Stomach (tissue), 9 donors: ENCODE data around the gene ARF1. TPM values are rescaled to one million over a fixed set of nuclear protein-coding genes. Genes with fewer than 3 reads are reported as not detected.
A peak's percentile ranks its signal among the peaks of the same experiment; 100 is the strongest.

Experiments
- DNase-seq, 2 donors: peaks; one replicate each; pipeline versions ENCODE4 v3.0.0 to v3.0.0-alpha.2; 2013 to 2019
- H3K27ac ChIP-seq, 5 donors: fragments of 200-600 bp in 4 of 5; sonication (generic) in 4 of 5; one replicate each; pipeline ENCODE4 v1.5.1; 2013 to 2019; ENCODE audit warnings: mild to moderate bottlenecking in 1 of 5, moderate library complexity in 1 of 5
- H3K27me3 ChIP-seq, 3 donors: fragments of 200-600 bp; sonication (generic); one replicate each; pipeline ENCODE4 v1.5.1; 2017 to 2019; ENCODE audit warnings: mixed run types in 1 of 3
- H3K36me3 ChIP-seq, 4 donors: fragments of 200-600 bp; sonication (generic); 1 replicate in 3 of 4; 2 replicates in 1 of 4; pipeline ENCODE4 v1.5.1; 2016 to 2019
- H3K4me1 ChIP-seq, 4 donors: fragments of 200-600 bp; sonication (generic); one replicate each; pipeline ENCODE4 v1.5.1; 2016 to 2019
- H3K4me3 ChIP-seq, 4 donors: fragments of 200-600 bp; sonication (generic) in 3 of 4; one replicate each; pipeline ENCODE4 v1.5.1; 2016 to 2019; ENCODE audit warnings: mild to moderate bottlenecking in 1 of 4
- H3K9me3 ChIP-seq, 4 donors: fragments of 200-600 bp; sonication (generic); one replicate each; pipeline ENCODE4 v1.5.1; 2016 to 2019
- EP300 ChIP-seq: sonication (generic); formaldehyde crosslinking; IDR thresholded peaks from one replicate; pipeline ENCODE4 v1.6.1; 2017; ENCODE audit warnings: antibody characterized with exemption
- POLR2A ChIP-seq, 4 donors: fragments of 450-650 bp; IDR thresholded peaks; one replicate each; pipeline ENCODE4 v1.6.1; 2016; ENCODE audit warnings: antibody characterized with exemption in 4 of 4, control low read depth in 2 of 4, mild to moderate bottlenecking in 1 of 4, moderate library complexity in 1 of 4
- POLR2AphosphoS5 ChIP-seq, 3 donors: sonication (generic); formaldehyde crosslinking; IDR thresholded peaks; one replicate each; pipeline ENCODE4 v1.6.1; 2016; ENCODE audit warnings: antibody characterized with exemption in 3 of 3
- WGBS, 5 donors: extraction: QIAGEN DNeasy Blood & Tissue Kit in 3 of 5; methylation state at CpG; one replicate each; pipeline versions ENCODE4 v1.1.5 to v1.1.7; 2013 to 2018; 5-methylcytosine and 5-hydroxymethylcytosine counted together
- intact Hi-C: fragments of 100-400 bp; cut with DNase I; formaldehyde crosslinking; loops from one replicate; pipeline ENCODE4 v1.15.1; 2023; ENCODE audit warnings: low total_unique reads
- polyA plus RNA-seq, 3 donors: library from polyadenylated mRNA; stranded (reverse); fragments of 200-250 nt; gene quantifications; one replicate each; pipeline ENCODE4 v1.2.3, GENCODE V29; 2013
- total RNA-seq, 5 donors: library from RNA; depleted of rRNA; stranded (reverse); fragments of >200 nt; gene quantifications; one replicate each; pipeline versions ENCODE4 v1.1.0 to v1.2.3, GENCODE V29; 2014 to 2016
- TF ChIP-seq, protein P1 (sequence below), 7 experiments: fragments of 450-650 bp in 4 of 7; fragments of 200-600 bp in 3 of 7; sonication (generic) in 3 of 7; IDR thresholded peaks; one replicate each; pipeline ENCODE4 v1.5.1; 2016 to 2019; ENCODE audit warnings: antibody characterized with exemption in 7 of 7, control low read depth in 2 of 7, mild to moderate bottlenecking in 1 of 7
- donor health status: healthy with polysubstance abuse.
- donor health status: Bipolar disorder and iron deficiency.
- donor health status: healthy.

The ARF1 gene
- total and polyA plus RNA-seq, 8 donors: 111 to 310 (median 200) TPM

DNA sequence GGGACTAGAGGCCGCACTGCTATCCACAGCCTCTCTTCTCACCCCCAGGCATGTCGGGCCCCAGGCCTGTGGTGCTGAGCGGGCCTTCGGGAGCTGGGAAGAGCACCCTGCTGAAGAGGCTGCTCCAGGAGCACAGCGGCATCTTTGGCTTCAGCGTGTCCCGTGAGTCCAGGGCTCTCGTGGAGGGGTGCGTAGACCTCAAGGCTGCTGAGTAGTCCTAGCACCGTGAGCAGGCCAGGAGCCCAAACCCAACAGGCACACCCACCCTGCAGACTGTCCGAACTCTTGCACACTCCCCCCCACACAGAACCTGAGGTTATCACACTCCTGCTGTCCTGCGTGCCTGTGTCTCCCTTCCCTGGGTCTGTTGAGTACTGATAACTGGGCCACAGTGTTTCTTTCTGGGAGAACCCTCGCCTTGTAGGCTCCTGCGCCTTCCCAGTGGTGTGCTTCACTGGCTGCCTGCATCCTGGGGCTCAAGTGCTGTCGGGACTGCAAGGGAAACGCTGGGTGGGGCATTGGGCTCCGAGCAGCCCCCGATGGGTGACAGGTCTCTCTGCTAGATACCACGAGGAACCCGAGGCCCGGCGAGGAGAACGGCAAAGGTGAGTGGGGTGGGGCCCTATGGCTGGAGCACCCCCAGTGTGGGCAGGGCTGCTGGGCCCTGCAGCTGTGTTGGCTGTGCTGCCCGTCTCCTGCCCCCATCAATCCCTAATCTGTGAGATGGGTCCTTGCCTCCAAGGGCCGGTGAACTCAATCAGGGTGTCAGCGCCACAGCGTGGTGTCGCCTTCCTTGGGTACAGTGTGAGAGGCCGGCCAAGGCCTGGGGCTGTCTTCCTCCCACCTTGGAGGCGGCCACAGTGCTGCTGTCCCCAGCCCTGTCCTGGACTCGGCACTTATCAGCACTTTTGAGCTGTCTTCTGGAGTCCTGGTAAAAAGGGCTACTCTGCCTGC is 63.2 kb downstream of the ARF1 start:
- H3K4me1 ChIP-seq: peaks cover 62 to 97% (median 79%) of the 10 kb centered on the region in 4 donors
- H3K9me3 ChIP-seq: no peaks in the 10 kb centered on the region
- no peak overlapping the region for H3K4me3 ChIP-seq
- no peaks in the 10 kb centered on the region for H3K27me3 ChIP-seq
- intact Hi-C loops: loop anchor here (10.0 kb wide), 1 partner anchor 51 kb away; no protein-coding TSS in a partner anchor
- H3K27ac ChIP-seq: no peak overlapping the region
- TF ChIP-seq EP300 (no peak), POLR2AphosphoS5 (IDR thresholded peaks at IDR 0.05) (no peak), POLR2A (IDR thresholded peaks at IDR 0.05) (no peak)
- TF ChIP-seq, protein P1, sequence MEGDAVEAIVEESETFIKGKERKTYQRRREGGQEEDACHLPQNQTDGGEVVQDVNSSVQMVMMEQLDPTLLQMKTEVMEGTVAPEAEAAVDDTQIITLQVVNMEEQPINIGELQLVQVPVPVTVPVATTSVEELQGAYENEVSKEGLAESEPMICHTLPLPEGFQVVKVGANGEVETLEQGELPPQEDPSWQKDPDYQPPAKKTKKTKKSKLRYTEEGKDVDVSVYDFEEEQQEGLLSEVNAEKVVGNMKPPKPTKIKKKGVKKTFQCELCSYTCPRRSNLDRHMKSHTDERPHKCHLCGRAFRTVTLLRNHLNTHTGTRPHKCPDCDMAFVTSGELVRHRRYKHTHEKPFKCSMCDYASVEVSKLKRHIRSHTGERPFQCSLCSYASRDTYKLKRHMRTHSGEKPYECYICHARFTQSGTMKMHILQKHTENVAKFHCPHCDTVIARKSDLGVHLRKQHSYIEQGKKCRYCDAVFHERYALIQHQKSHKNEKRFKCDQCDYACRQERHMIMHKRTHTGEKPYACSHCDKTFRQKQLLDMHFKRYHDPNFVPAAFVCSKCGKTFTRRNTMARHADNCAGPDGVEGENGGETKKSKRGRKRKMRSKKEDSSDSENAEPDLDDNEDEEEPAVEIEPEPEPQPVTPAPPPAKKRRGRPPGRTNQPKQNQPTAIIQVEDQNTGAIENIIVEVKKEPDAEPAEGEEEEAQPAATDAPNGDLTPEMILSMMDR (IDR thresholded peaks at IDR 0.05): no peak
- peaks cover 29 to 48% (median 46%) of the 10 kb centered on the region in 4 donors for H3K36me3 ChIP-seq
- peak in 1 of 2 donors; percentile 12 for DNase-seq
- 89 to 94% (median 90%) methylated on average over 17 to 31 of the region's 31 CpGs for WGBS, 5 donors

DNA sequence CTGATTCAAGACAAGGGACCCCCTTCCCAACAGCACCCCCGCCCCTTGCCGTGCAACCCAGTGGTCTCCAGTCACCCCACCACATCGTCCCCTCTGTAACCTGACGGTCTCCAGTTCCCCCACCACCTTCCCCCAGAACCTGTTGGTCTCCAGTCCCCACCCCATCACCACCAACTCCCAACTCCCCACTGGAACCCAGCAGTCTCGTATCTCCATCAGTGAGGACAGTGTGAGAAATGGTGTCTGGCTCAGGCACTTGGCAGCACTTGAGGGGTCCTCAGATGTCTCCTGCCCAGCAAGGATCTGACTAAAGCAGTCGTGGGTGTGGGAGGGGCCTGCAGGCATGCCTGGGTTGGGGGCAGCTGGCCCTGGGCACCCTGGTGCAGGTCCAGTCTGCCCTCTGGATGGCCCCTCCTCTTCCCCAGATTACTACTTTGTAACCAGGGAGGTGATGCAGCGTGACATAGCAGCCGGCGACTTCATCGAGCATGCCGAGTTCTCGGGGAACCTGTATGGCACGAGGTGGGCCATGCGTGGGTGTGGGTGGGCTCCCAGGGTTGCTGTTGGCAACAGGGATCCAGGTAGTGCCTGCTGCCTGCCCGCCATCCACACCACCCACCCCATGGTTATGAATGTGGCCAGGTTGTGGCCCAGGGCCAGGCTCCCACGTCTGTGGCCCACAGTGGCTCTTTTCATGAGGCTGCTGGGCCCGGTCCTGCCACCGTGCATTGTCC is 64.1 kb downstream of the ARF1 start:
- DNase-seq: no peak
- no peak overlapping the region for H3K4me3 ChIP-seq
- TF ChIP-seq EP300: no peak
- no peak for TF ChIP-seq POLR2AphosphoS5 (IDR thresholded peaks at IDR 0.05)
- no peak for TF ChIP-seq POLR2A (IDR thresholded peaks at IDR 0.05)
- TF ChIP-seq, protein P1 (IDR thresholded peaks at IDR 0.05): no peak
- peaks cover 29 to 48% (median 46%) of the 10 kb centered on the region in 4 donors for H3K36me3 ChIP-seq
- H3K9me3 ChIP-seq: no peaks in the 10 kb centered on the region
- no peak overlapping the region for H3K27ac ChIP-seq
- WGBS, 5 donors: 87 to 91% (median 89%) methylated on average over 11 to 18 of the region's 18 CpGs
- no peaks in the 10 kb centered on the region for H3K27me3 ChIP-seq
- H3K4me1 ChIP-seq: peaks cover 62 to 97% (median 79%) of the 10 kb centered on the region in 4 donors
- intact Hi-C loops: loop anchor here (10.0 kb wide), 1 partner anchor 52 kb away; no protein-coding TSS in a partner anchor

DNA sequence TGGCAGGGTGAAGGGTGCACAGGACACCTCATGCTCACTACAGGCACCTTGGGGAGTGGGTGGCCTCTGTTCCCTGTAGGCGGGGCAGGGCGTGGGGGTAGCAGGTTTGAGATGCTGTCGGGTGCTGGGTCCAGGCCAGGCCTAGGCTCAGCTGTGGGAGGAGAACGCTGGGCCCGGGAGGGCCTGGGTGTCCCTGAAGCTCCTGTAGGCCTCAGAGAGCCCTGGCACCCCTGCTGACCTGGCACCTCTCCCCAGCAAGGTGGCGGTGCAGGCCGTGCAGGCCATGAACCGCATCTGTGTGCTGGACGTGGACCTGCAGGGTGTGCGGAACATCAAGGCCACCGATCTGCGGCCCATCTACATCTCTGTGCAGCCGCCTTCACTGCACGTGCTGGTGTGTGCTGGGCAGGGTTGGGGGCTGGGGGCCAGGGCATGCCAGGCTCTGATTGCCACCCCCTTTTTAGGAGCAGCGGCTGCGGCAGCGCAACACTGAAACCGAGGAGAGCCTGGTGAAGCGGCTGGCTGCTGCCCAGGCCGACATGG is 64.7 kb downstream of the ARF1 start:
- intact Hi-C loops: loop anchor here (10.0 kb wide), 1 partner anchor 52 kb away; no protein-coding TSS in a partner anchor
- Histone ChIP-seq H3K36me3 (peaks cover 29 to 48% (median 46%) of the 10 kb centered on the region in 4 donors), H3K9me3 (no peaks in the 10 kb centered on the region)

More for the DNA sequence above, 64.7 kb downstream of the ARF1 start:
- no peaks in the 10 kb centered on the region for H3K27me3 ChIP-seq
- no peak overlapping the region for H3K4me3 ChIP-seq
- peaks cover 57 to 97% (median 78%) of the 10 kb centered on the region in 4 donors for H3K4me1 ChIP-seq
- WGBS, 5 donors: 87 to 93% (median 93%) methylated on average over 9 to 20 of the region's 20 CpGs
- no peak overlapping the region for H3K27ac ChIP-seq
- TF ChIP-seq POLR2AphosphoS5 (IDR thresholded peaks at IDR 0.05) (no peak), POLR2A (IDR thresholded peaks at IDR 0.05) (no peak), EP300 (no peak)
- TF ChIP-seq, protein P1 (IDR thresholded peaks at IDR 0.05): no peak
- DNase-seq: no peak
